HEK293T (cell line): ENCODE results near the gene RAB31.

Experiments used
- BHLHE40 ChIP-seq: fragments of 450-650 bp; IDR thresholded peaks from 2 replicates; pipeline ENCODE4 v1.6.1; 2016; ENCODE audit warnings: mild to moderate bottlenecking, moderate library complexity, borderline replicate concordance
- CTBP1 ChIP-seq: fragments of 450-650 bp; IDR thresholded peaks from 2 replicates; pipeline ENCODE4 v1.6.1; 2016; ENCODE audit warnings: borderline replicate concordance
- FOXM1 ChIP-seq: fragments of 450-650 bp; IDR thresholded peaks from 2 replicates; pipeline ENCODE4 v1.6.1; 2017; ENCODE audit warnings: mild to moderate bottlenecking, borderline replicate concordance
- TARDBP ChIP-seq: fragments of 450-650 bp; IDR thresholded peaks from 2 replicates; pipeline ENCODE4 v1.6.1; 2016

GRCh38 chr18:9779630-9780029, 71.5 kb downstream of the RAB31 start:
- TF ChIP-seq TARDBP: no peak
- no peak for TF ChIP-seq BHLHE40
- TF ChIP-seq CTBP1: no peak
- TF ChIP-seq FOXM1: no peak
